ENCODE data around the gene PDE9A. TPM values are rescaled to one million over a fixed set of nuclear protein-coding genes. Genes with fewer than 3 reads are reported as not detected.

PDE9A gene
- total RNA-seq, 1 experiment from 2014 or later: 10.1 TPM

- no peak for DNase-seq (ENCODE audit: low read depth)
- in situ Hi-C loops (cut with HindIII; ENCODE audit: low pct_unique_long_range_greater_than_20kb, low sequenced_read_pairs): no loop called here
These were observed 101.7 kb downstream of the PDE9A start for GRCh38 chr21:42755031-42755665.

GRCh38 chr21:42755766-42756579 lies 102.6 kb downstream of the PDE9A start:
- in situ Hi-C loops (cut with HindIII; ENCODE audit: low pct_unique_long_range_greater_than_20kb, low sequenced_read_pairs): no loop called here
- no peak for DNase-seq (ENCODE audit: low read depth)

GRCh38 chr21:42756580-42757250 lies 103.3 kb downstream of the PDE9A start:
- DNase-seq (ENCODE audit: low read depth): no peak
- in situ Hi-C loops (cut with HindIII; ENCODE audit: low pct_unique_long_range_greater_than_20kb, low sequenced_read_pairs): no loop called here

GRCh38 chr21:42757422-42757821 lies 104.0 kb downstream of the PDE9A start:
- DNase-seq (ENCODE audit: low read depth): no peak
- in situ Hi-C loops (cut with HindIII; ENCODE audit: low pct_unique_long_range_greater_than_20kb, low sequenced_read_pairs): no loop called here

- in situ Hi-C loops (cut with HindIII; ENCODE audit: low pct_unique_long_range_greater_than_20kb, low sequenced_read_pairs): no loop called here
- DNase-seq (ENCODE audit: low read depth): no peak
These were observed 104.6 kb downstream of the PDE9A start for GRCh38 chr21:42757826-42758655.

- no peak for DNase-seq (ENCODE audit: low read depth)
- in situ Hi-C loops (cut with HindIII; ENCODE audit: low pct_unique_long_range_greater_than_20kb, low sequenced_read_pairs): no loop called here
These were observed 105.5 kb downstream of the PDE9A start for GRCh38 chr21:42758721-42759593.

GRCh38 chr21:42759594-42759927 lies 106.1 kb downstream of the PDE9A start:
- DNase-seq (ENCODE audit: low read depth): no peak
- in situ Hi-C loops (cut with HindIII; ENCODE audit: low pct_unique_long_range_greater_than_20kb, low sequenced_read_pairs): no loop called here

GRCh38 chr21:42760361-42760950 lies 107.0 kb downstream of the PDE9A start:
- in situ Hi-C loops (cut with HindIII; ENCODE audit: low pct_unique_long_range_greater_than_20kb, low sequenced_read_pairs): no loop called here
- no peak for DNase-seq (ENCODE audit: low read depth)

- in situ Hi-C loops (cut with HindIII; ENCODE audit: low pct_unique_long_range_greater_than_20kb, low sequenced_read_pairs): no loop called here
- DNase-seq (ENCODE audit: low read depth): no peak
These were observed 107.7 kb downstream of the PDE9A start for GRCh38 chr21:42760951-42761751.

GRCh38 chr21:42761776-42762335 lies 108.4 kb downstream of the PDE9A start:
- in situ Hi-C loops (cut with HindIII; ENCODE audit: low pct_unique_long_range_greater_than_20kb, low sequenced_read_pairs): no loop called here

GRCh38 chr21:42763581-42764442 lies 110.4 kb downstream of the PDE9A start:
- DNase-seq (ENCODE audit: low read depth): no peak
- in situ Hi-C loops (cut with HindIII; ENCODE audit: low pct_unique_long_range_greater_than_20kb, low sequenced_read_pairs): no loop called here

More at GRCh38 chr21:42761776-42762335, 108.4 kb downstream of the PDE9A start:
- no peak for DNase-seq (ENCODE audit: low read depth)

GRCh38 chr21:42764443-42764760 lies 111.0 kb downstream of the PDE9A start:
- in situ Hi-C loops (cut with HindIII; ENCODE audit: low pct_unique_long_range_greater_than_20kb, low sequenced_read_pairs): no loop called here
- DNase-seq (ENCODE audit: low read depth): no peak

- in situ Hi-C loops (cut with HindIII; ENCODE audit: low pct_unique_long_range_greater_than_20kb, low sequenced_read_pairs): no loop called here
- DNase-seq (ENCODE audit: low read depth): no peak
These were observed 111.5 kb downstream of the PDE9A start for GRCh38 chr21:42764883-42765282.

- no peak for DNase-seq (ENCODE audit: low read depth)
- in situ Hi-C loops (cut with HindIII; ENCODE audit: low pct_unique_long_range_greater_than_20kb, low sequenced_read_pairs): no loop called here
These were observed 112.2 kb downstream of the PDE9A start for GRCh38 chr21:42765656-42766055.

GRCh38 chr21:42766739-42767560 lies 113.5 kb downstream of the PDE9A start:
- in situ Hi-C loops (cut with HindIII; ENCODE audit: low pct_unique_long_range_greater_than_20kb, low sequenced_read_pairs): no loop called here
- no peak for DNase-seq (ENCODE audit: low read depth)

Data from Caki2 (cell line).